HG02763 (cell line): ENCODE data around the gene ZSWIM6.

Experiments
- ATAC-seq: cut with Tn5 transposase; IDR thresholded peaks from one replicate; pipeline ENCODE4 v1.9.1; 2021; ENCODE audit warnings: mild to moderate bottlenecking, moderate library complexity; ENCODE audit not compliant: unreplicated experiment

Gene ZSWIM6

DNA sequence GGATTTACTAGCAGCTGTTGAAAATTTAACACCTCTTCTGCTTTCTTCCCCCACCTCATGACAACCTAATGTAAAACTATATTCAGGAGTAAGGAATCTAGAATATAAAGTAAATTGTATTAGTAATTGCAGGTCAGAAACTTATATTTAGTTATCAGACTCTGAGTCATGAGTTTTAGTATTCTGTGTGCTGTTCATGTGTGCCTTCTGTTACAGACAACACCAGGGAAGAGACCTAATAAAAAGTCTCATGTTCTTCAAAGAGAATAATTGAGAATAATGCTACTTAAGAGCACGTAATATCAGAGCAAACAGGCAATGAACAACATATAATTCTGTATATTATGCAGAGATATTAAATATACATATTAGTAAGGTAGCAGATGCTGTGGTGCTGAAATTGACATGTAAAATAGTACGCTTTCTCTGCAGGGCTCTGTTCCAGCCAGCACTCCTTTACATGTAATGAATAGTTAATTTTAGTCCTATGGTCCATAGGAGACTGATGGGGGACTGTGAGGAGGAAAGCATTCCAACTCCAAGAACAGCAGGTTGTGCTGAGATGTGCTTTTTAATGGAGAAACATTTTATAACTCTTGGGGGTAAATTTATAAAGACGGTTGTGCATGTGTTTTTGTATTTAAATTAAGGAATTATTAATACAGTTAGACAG is 106.4 kb downstream of the ZSWIM6 start:
- ATAC-seq, result no peak

DNA sequence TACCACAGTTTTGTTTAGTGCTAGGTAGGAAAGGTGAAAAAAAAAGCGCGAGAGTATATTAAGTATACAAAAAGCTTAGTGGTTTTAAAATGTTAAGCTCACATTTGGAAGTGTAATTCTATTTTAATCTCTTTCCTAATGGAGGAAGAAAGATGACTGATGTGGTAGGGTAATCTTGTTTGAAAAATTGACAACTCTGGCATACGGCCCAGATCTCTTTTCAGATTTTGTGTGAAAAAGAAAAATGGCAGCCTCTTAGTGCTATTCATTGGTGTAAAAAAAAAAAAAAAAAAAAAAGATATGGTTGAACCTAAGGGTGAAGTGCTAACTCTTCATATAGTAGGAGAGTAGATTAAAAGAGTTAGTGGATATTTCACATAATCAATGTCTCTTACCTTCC is 108.0 kb downstream of the ZSWIM6 start:
- no peak for ATAC-seq

DNA sequence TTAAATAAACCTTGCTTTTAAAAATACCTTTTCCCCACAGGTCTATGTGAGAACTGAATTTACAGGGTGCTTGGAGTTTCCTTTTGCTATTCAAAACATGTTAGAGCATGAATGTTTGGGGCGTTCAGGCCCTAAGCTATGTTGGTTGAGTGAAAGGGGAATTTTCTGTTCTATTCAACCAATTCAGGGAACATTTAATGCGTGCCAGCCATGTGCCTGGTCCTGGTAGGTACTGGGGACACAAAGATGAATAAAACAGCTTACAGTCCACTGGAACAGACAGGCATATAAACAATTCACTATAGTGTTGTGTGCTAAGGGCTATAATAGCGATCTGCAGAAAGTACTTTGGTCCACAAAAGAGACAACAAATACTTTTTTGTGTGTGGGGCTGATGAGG is 108.5 kb downstream of the ZSWIM6 start:
- ATAC-seq, result no peak

DNA sequence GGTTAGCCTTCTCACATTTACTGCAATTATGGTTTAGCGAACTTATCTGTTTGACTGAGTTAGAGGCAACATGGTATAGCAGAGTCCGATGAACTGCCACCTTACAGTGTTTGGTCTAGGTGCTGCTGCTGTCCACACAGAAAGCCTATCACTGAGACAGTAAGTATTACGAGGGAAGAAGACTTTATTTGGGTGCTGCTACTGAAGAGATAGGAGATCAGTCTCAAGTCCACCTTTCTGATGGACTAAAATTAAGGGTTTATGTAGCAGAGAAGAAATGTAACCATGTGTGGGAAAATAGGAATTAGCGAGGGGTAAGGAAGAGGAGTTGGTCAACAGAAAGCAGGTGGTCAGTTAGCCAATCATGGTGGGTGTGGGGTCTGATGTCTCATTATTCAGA is 109.7 kb downstream of the ZSWIM6 start:
- no peak for ATAC-seq

DNA sequence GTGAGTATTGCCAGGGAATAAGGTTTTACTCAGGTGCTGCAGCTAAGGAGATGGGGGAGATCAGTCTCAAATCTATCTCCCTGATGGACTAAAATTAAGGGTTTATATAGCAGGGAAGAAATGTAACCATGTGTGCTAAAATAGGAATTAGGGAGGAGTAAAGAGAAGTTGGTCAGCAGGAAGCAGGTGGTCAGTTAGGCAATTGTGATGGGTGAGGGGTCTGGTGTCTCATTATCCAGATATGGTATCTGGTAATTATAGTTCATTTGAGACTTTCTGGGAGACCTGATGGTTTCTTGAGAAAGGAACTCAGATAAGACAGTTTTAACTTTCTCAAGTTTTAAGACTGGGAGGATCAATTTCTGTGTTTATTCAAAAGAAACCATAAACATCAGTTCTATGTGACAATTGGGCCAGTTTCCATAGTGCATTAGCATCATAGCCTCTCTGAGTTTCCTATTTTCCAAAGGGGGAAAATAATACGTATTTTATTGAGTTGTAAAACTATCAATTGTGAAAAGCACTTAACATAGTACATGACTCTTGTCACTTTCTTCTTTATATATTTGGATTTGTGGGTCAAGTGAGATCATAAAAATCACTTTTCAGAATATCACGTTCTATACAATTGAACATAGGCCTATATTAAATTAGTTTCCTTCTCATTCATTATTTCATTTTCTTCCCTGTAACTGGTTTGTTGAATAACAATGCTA is 115.9 kb downstream of the ZSWIM6 start:
- no peak for ATAC-seq

DNA sequence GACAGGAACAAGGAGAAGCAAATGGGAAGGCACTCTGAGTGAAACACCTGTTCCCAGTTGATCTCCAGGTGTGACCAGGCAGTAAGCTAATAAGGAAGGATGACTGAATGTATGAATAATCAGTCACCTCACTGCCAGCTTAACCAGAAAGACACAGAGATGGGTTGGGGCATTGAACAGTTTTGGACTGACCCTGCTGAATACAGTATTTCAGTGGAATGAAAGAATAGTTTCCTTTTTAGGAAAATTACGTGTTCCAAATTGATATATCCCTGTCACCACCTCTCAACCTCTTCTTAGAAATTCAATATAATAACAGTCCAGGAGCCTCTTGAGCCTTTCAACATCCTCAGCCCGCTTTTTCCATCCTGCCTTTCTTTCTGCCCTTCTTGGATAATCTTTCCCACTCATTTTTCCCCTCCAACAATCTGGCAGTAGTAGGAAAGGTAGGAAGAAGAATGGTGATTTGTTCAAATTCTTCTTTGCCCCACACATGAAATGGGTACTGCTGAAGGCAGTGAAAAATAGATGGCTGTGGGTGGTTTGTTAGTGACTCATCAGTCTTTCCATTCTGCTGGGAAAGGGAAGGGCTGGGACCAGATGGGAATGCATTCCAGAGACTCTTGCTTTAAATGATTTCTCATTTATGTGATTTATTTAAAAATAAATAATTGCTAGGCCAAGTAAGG is 117.9 kb downstream of the ZSWIM6 start:
- ATAC-seq, result no peak

DNA sequence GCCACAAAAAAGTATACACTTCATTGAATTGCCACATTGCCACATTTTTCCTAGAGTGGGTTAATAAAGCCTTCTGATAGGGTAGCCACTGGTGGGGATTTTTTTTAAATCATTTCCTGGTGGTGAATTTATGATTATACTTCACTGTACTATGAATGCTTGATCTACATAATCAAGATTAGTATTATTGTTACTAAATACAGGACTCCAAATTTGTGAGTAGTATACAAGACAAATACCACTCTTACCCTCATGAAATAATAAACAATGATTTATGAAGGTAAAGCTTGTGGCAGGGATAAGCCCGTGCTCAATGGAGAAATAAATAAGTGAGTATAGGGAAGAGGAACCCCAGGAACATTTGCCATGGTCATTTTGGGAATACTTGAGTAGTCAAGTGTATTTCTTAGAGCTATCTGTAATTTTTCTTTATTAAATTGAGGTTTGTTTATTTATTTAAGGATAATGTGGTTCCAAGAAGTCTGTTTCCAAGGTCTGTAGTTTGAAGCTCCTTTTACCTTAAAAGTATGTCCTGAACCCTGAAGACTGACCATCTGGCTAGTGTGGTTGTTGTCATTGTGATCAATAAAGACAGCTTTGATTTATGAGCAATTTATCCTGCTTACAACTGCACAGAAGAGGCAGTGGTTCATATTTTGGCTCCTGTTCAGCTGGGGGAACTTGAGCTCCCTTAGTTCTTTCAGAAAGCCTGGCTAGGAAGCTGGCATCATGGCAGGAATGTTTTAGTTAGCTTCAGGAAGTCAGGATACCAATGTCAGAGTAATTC is 118.6 kb downstream of the ZSWIM6 start:
- ATAC-seq, result no peak

DNA sequence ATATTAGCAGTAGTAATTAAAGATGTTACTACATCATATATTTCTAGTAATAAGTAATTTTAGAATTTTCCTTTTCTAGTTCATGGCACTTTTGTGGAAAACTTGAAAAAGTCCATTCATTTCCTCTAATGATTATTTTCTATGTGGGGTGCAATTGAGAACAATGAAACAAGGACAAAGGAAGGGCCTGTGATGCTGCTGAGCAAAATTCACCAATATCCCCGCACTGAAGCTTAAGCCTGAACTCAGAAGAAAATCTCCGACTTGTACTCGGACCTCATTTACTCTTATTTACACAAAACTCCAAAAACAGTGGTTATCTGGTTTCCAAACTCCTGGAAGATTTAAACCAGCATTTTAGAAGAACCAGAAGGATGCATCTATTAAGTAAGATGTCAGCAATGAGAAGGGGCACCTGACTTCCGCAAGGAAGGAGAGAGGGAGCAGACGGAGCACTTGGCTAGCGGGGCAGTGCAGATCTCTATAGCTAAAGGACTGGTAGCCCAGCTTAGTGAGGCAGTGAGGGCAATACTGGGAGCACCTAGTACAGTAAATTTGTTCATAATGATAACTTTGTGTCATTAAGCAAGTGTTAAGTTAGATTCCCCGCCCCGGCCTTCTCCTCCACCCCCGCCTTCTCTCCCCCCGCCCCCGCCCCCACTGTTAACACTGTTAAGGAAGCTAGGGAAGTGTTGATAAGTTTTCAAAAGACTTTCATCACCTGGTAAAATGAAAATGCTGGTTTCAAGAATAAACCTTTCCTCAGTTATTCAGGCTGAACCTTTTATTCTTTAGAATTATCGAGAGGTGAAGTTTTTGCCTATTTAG is 123.3 kb downstream of the ZSWIM6 start:
- no peak for ATAC-seq

DNA sequence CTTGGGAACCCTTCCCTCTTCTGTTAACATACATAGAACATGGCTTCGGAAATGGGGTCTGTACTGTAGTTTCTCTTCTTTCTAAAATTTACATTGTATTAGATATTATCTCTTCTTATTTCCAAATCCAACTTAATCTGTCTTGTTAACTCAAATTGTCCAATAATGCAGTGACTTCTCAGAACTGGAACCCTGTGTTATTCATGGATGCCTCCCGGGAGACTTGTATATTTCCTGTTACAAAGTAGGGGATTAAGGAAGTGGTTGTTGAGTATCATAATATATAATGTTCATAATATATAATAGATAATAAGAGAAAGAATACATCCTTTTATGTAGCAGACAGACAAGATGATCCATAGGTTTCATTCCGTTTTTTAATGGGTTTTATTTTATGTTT is 128.4 kb downstream of the ZSWIM6 start:
- ATAC-seq, result no peak

DNA sequence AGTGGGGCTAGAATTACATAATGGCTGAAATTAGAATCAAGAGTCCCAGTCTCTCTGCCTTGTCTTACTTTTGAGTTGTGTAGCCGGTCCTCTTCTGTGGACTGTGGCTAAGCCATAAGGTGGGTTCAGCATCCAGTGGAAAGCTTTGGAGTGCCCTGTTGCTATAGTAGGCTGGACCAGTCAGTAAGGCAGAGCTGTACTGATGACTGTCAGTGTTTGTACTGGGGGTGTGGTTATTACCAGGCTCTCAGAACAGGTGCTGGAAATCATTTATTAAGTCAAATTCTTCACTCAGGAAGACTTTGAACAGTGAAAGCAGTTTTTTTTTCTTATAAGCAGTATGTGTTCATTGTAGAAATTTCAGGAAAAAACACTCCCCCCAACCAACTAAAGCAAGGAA is 129.4 kb downstream of the ZSWIM6 start:
- ATAC-seq, result no peak

DNA sequence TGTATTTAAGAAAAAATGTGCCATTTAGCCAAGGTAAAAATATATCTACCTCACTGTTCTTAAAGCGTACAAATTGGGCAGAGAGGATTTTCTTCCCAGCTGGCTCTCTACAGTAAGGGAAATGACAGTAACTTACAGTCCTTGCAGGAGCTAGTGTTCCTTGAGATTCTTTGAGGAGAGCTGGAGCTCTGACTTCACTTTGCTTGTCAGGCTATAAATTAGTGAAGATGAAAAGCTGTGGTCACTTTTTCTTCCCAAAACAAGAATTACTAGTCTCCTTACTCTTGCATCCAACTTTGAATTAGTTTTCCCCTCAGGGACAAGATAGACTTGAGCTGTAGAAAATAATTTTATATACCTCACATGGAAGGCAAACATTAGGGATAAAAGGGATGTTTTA is 129.9 kb downstream of the ZSWIM6 start:
- no peak for ATAC-seq

DNA sequence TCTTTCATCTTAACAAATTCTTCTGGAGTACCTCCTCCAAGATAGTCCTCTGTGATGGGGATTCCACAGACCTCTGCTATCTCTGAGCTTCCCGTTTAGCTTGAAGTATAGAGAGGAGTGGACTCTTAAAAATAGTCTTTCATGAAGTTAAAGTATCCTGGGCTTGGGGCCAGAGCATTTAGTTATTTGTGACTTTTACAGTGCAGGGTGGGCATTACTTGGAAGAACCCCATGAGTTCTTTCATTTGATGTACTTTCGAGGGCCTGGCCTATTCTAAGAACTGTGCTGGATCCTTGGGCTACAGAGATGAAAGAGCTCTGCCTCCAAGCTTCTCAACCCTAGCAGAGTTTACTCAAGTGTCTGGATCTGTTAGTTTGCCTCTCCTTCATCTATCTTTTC is 131.5 kb downstream of the ZSWIM6 start:
- ATAC-seq, result no peak

DNA sequence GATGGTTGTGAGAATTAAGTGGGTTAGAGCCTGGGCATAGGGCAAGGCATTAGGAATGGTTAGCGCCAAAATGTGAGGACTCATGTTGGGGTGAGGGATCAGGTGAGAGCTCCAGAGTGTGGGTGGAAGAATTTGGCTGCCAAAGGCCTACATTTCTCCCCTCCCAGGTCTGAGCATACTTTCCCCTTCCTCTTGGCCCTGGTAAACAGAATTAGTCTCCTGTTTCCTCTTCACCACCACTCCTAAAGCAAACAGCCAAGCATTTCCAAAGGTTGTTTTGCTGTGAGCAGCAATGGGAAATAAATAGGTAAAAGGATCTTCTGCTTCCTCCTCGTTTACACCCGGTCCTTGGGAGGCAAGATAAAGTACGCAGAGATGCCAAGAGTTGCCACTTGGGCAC is 132.5 kb downstream of the ZSWIM6 start:
- no peak for ATAC-seq

DNA sequence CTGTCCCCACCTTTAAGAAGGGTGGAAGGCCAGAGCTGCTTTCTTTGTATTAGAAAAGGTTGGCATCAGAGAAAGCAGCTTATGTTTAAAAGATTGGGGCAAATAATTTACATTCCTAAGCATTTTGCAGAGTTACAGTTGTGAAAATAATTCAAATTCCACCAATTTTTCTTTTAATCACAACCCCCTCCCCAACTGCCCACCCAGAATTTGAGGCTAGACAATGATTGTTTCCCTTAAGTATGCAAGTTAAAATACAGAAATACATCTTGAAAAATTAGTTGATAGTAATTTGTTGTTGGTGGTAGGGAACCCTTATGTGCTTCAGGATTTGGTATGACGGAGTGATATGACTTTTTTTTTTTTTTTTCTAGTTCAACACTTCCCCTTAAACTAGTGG is 133.0 kb downstream of the ZSWIM6 start:
- no peak for ATAC-seq

DNA sequence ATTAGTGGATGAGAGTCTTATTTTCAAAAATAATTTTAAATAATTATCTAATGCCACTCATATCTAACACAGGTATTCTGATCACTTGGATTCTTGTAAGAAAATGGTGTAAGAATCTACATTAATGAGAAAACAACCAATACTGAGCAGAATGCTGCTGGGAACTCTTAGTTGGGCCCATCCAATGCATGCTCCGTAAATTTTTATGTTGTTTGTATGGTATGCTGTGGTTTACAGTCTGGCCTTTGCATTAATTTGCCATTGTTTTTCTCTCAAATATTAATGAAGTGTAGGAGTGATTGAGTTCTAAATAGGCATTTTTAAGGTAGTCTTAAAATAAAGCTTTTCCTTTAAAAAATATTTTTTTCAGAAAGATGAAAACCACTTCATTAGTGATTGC is 133.4 kb downstream of the ZSWIM6 start:
- no peak for ATAC-seq

DNA sequence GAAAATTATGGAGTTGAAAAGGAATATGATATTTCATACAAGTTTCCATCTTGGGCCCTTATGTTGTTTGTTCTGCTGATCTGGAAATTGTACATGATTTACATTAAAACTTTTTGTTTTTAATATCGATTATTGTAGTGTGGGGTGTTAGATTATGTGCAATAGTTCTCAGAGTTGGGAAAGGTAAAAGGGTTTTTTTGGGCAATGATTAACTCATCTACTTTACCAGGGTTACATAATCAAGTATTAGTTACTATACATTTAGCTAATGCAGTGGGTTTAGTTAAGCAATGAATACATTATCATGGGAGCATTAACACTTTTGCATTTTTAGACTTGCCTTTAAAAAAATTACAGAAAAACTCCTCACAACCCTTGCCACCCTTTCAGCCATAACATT is 134.0 kb downstream of the ZSWIM6 start:
- ATAC-seq, result no peak

DNA sequence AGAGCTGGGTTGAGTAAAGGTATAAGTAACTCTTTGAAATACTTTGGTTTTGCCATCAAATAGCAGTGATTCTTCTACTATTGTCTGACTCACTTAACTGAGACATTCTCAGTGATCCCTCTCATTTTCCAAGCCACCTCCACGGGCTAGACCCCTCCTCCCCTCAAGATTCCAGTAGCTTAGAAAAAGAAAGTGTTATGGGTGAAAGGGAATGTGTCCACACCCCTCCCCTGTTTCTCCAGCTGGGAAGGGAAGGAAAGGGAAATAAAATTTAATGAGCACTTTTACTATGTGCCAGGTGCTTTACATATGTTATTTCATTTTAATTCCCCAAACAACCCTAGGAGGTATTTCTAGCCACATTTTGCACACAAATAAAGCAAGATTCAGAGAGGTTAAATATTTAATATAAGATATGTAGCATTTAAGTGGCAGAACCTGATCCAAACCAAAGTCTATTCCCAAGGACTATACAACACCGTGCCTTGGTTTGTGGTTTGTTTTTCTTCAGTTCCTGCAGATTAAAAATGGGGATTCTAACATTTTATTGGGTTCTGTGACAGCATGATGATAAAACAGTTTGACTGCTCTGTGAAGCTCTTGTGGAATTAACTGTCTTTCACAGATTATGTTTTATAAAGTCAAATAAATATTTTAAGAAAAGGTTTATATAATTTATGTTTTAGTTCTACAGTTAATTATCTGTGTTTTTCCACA is 135.9 kb downstream of the ZSWIM6 start:
- ATAC-seq, result no peak

DNA sequence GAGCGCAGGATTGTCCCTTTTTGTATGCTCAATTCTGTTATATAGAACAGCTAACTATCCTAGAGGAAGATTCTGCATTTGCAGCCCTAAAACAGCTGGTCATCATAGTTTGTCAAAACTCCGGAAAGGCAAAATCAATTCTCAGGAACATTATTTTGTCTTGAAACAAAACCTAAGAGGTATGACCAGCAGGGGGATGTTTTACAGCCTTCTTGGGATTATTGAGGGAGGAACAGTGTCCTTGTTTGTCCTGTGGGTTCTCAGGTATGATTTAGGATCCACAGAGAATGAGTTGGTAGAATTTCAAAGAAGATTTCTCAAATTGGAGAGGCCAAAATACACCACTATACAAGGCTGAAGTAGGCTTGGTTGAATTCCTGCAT is 136.4 kb downstream of the ZSWIM6 start:
- no peak for ATAC-seq

DNA sequence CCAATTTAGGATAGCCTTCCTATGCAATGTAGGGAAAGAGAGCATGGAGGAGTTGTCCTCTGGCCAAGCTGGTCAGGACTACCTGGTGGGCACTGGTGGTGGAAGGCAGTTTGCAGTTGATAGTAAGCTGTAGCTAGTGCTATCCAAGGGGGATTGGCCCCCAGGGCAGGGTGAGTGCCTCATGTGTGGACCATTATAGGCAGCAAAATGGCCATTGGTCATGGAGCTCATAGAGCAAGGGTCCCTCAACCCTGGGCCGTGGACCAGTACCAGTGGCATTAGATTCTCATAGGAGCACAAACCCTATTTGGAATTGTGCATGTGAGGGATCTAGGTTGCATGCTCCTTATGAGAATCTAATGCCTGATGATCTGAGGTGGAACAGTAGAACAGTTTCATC is 139.3 kb downstream of the ZSWIM6 start:
- ATAC-seq, result no peak
